Sciatic nerve (tissue), 2 donors: ENCODE data around the gene CAPN13. TPM values are rescaled to one million over a fixed set of nuclear protein-coding genes. Genes with fewer than 3 reads are reported as not detected.
"Not testable (repeated sequence)": the region's sequence is repeated elsewhere in the genome, so short reads cannot be mapped to it uniquely, and the experiment has no call there.

Source experiments
- ATAC-seq: fragments of 200-7000 bp; cut with Tn5 transposase; one replicate; pipeline ENCODE4 v1.9.1; 2020; ENCODE audit warnings: mild to moderate bottlenecking, moderate library complexity
- DNase-seq: peaks from one replicate; pipeline ENCODE4 v3.0.0-alpha.2; 2020; ENCODE audit warnings: low spot score
- intact Hi-C: fragments of 100-400 bp; cut with DNase I; formaldehyde crosslinking; loops from one replicate; pipeline ENCODE4 v1.14.2; 2022
- total RNA-seq: library from RNA; stranded (reverse); fragmentation: NEBNext Ultra II Directional; extraction: Animal tissue kit (Norgen Biotek cat#: 25700); gene quantifications from one replicate; pipeline ENCODE4 v1.2.1, GENCODE V29; 2021
- donor health status: DM: no; HTN: no; CAD: no.
- donor health status: DM: no; HTN: no; CAD: no.

Gene CAPN13
- total RNA-seq, 1 donor from 2014 or later, result 0.98 TPM

- DNase-seq (no peak), ATAC-seq (peak; percentile 10)
- intact Hi-C loops, result loop anchor here (10.0 kb wide), 1 partner anchor 151 kb away; no protein-coding TSS in a partner anchor
Measured at GRCh38 chr2:30713698-30714097, 93.5 kb downstream of the CAPN13 start.

GRCh38 chr2:30711646-30712085, 95.6 kb downstream of the CAPN13 start:
- DNase-seq (peak; percentile 79), ATAC-seq (peak; percentile 67)
- intact Hi-C loops, result loop anchor here (10.0 kb wide), 1 partner anchor 153 kb away; no protein-coding TSS in a partner anchor

GRCh38 chr2:30710461-30710860, 96.8 kb downstream of the CAPN13 start:
- DNase-seq (no peak), ATAC-seq (no peak)
- intact Hi-C loops, result loop anchor here (10.0 kb wide), 1 partner anchor 154 kb away; no protein-coding TSS in a partner anchor

GRCh38 chr2:30710016-30710415, 97.2 kb downstream of the CAPN13 start:
- intact Hi-C loops, result loop anchor here (10.0 kb wide), 1 partner anchor 155 kb away; no protein-coding TSS in a partner anchor
- no peak for DNase-seq
- no peak for ATAC-seq

- intact Hi-C loops, result loop anchor here (5.0 kb wide), 1 partner anchor 502 kb away; no protein-coding TSS in a partner anchor
Measured at GRCh38 chr2:30709516-30709915, 97.7 kb downstream of the CAPN13 start.

GRCh38 chr2:30708491-30709290, 98.6 kb downstream of the CAPN13 start:
- DNase-seq, result no peak
- no peak for ATAC-seq
- intact Hi-C loops, result loop anchor here (5.0 kb wide), 1 partner anchor 501 kb away; no protein-coding TSS in a partner anchor

More at GRCh38 chr2:30709516-30709915, 97.7 kb downstream of the CAPN13 start:
- no peak for ATAC-seq
- no peak for DNase-seq

GRCh38 chr2:30707304-30707903, 99.8 kb downstream of the CAPN13 start:
- ATAC-seq, result no peak
- intact Hi-C loops, result loop anchor here (5.0 kb wide), 1 partner anchor 500 kb away; no protein-coding TSS in a partner anchor
- DNase-seq, result no peak

- ATAC-seq, result peak; percentile 77
- intact Hi-C loops, result loop anchor here (5.0 kb wide), 1 partner anchor 499 kb away; no protein-coding TSS in a partner anchor
- DNase-seq, result peak; percentile 78
Measured at GRCh38 chr2:30706534-30707303, 100.5 kb downstream of the CAPN13 start.

GRCh38 chr2:30705711-30706533, 101.3 kb downstream of the CAPN13 start:
- DNase-seq (no peak), ATAC-seq (no peak)
- intact Hi-C loops, result loop anchor here (5.0 kb wide), 1 partner anchor 499 kb away; no protein-coding TSS in a partner anchor

- intact Hi-C loops, result loop anchor here (5.0 kb wide), 1 partner anchor 498 kb away; no protein-coding TSS in a partner anchor
Measured at GRCh38 chr2:30705056-30705455, 102.2 kb downstream of the CAPN13 start.

GRCh38 chr2:30704309-30705020, 102.8 kb downstream of the CAPN13 start:
- DNase-seq (no peak), ATAC-seq (no peak)
- intact Hi-C loops, result loop anchor here (5.0 kb wide), 1 partner anchor 497 kb away; no protein-coding TSS in a partner anchor

More at GRCh38 chr2:30705056-30705455, 102.2 kb downstream of the CAPN13 start:
- DNase-seq (no peak), ATAC-seq (no peak)

GRCh38 chr2:30702694-30703093, 104.6 kb downstream of the CAPN13 start:
- no peak for ATAC-seq
- no peak for DNase-seq

GRCh38 chr2:30701782-30702181, 105.5 kb downstream of the CAPN13 start:
- intact Hi-C loops, result no loop called here
- no peak for ATAC-seq
- no peak for DNase-seq

More at GRCh38 chr2:30702694-30703093, 104.6 kb downstream of the CAPN13 start:
- intact Hi-C loops, result no loop called here

- DNase-seq, intact Hi-C loops, ATAC-seq: not testable (repeated sequence)
Measured at GRCh38 chr2:30697242-30698103, 109.8 kb downstream of the CAPN13 start.

GRCh38 chr2:30695749-30696148, 111.5 kb downstream of the CAPN13 start:
- no peak for DNase-seq
- intact Hi-C loops, result no loop called here
- ATAC-seq, result no peak

GRCh38 chr2:30694286-30695055, 112.8 kb downstream of the CAPN13 start:
- DNase-seq, result no peak
- intact Hi-C loops, result no loop called here
- ATAC-seq, result no peak
